ENCODE results near the gene TBC1D1. TPM values are rescaled to one million over a fixed set of nuclear protein-coding genes. Genes with fewer than 3 reads are reported as not detected.

Gene TBC1D1
- total RNA-seq, 4 donors from 2014 or later = 206 to 258 (median 221) TPM

- Histone ChIP-seq H3K36me3 (peaks cover 0 to 7% (median 3%) of the 10 kb centered on the region in 4 donors), H3K27me3 (no peaks in the 10 kb centered on the region), H3K4me1 (peaks cover 7 to 54% (median 27%) of the 10 kb centered on the region in 4 donors), H3K9me3 (no peaks in the 10 kb centered on the region), H3K27ac (replicated peaks in 1 of 4) (no peak overlapping the region), H3K4me3 (no peak overlapping the region)
- WGBS = 91% methylated on average over 4 of the region's 7 CpGs
- no peak for DNase-seq (ENCODE audit: extremely low spot score)
- intact Hi-C loops (cut with DNase I) = no loop called here
- TF ChIP-seq POLR2AphosphoS5 (IDR thresholded peaks at IDR 0.05) (no peak), POLR2A (IDR thresholded peaks at IDR 0.05; ENCODE audit: low read depth) (no peak), EP300 (IDR thresholded peaks at IDR 0.05) (no peak), CTCF (IDR thresholded peaks at IDR 0.05) (no peak)
These were observed 11.3 kb downstream of the TBC1D1 start for GRCh38 chr4:37902212-37902611.

- no peak for TF ChIP-seq POLR2AphosphoS5 (IDR thresholded peaks at IDR 0.05)
- no peak for TF ChIP-seq EP300 (IDR thresholded peaks at IDR 0.05)
- no peak for TF ChIP-seq POLR2A (IDR thresholded peaks at IDR 0.05; ENCODE audit: low read depth)
- no peak for TF ChIP-seq CTCF (IDR thresholded peaks at IDR 0.05)
- H3K27ac ChIP-seq (replicated peaks in 1 of 4) = peak overlapping the region in 1 of 4 donors; percentile 13
- peaks cover 0 to 7% (median 3%) of the 10 kb centered on the region in 4 donors for H3K36me3 ChIP-seq
- intact Hi-C loops (cut with DNase I) = no loop called here
- H3K27me3 ChIP-seq = no peaks in the 10 kb centered on the region
- H3K9me3 ChIP-seq = no peaks in the 10 kb centered on the region
- 90% methylated on average over 9 of the region's 9 CpGs for WGBS
- no peak overlapping the region for H3K4me3 ChIP-seq
- no peak for DNase-seq (ENCODE audit: extremely low spot score)
- H3K4me1 ChIP-seq = peaks cover 9 to 56% (median 26%) of the 10 kb centered on the region in 4 donors
These were observed 12.1 kb downstream of the TBC1D1 start for GRCh38 chr4:37902738-37903693.

DNA sequence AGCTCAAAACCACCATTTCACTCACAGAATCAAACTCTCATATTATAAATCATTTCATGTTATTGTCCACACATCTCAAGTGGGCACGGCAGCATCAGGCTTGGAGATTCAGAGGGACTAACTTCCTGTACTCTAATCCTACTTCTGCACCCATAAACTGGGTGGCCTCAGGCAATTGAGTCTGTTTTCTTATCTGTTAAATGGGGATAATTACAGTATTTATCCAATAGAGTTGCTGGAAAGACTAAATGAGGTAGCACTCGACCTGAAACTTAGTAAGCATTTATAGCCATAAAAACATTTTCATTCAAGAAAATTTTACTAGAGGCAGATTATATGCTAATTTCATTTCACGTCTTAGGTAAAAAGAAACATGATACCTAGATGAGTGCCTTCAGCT, 13.0 kb downstream of the TBC1D1 start:
- intact Hi-C loops (cut with DNase I) = no loop called here
- no peaks in the 10 kb centered on the region for H3K27me3 ChIP-seq
- peak overlapping the region in 1 of 4 donors; percentile 13 for H3K27ac ChIP-seq (replicated peaks in 1 of 4)
- peaks cover 0 to 7% (median 3%) of the 10 kb centered on the region in 4 donors for H3K36me3 ChIP-seq
- no peak for TF ChIP-seq EP300 (IDR thresholded peaks at IDR 0.05)
- TF ChIP-seq CTCF (IDR thresholded peaks at IDR 0.05) = no peak
- TF ChIP-seq POLR2AphosphoS5 (IDR thresholded peaks at IDR 0.05) = no peak
- TF ChIP-seq POLR2A (IDR thresholded peaks at IDR 0.05; ENCODE audit: low read depth) = no peak
- DNase-seq (ENCODE audit: extremely low spot score) = no peak
- peaks cover 11 to 65% (median 34%) of the 10 kb centered on the region in 4 donors for H3K4me1 ChIP-seq
- 80% methylated on average over 3 of the region's 3 CpGs for WGBS
- no peaks in the 10 kb centered on the region for H3K9me3 ChIP-seq
- no peak overlapping the region for H3K4me3 ChIP-seq

DNA sequence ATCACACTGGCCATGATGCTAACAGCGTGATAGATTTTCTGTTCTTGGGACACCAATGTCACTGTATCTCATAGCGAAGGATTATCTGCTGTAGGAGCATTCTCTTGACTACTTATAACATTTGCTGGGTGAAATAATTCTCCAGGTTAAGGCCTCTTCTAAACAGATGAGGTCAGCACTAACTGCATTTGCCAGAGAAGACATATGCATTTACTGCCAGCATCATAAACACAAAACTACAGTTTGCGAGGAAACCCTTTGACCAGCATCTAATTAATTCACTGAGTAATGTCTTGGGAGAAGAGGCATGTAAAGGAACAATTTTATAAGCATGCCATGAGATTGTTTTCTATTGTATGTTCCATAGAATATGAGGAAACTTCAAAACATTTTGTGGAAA, 13.9 kb downstream of the TBC1D1 start:
- DNase-seq (ENCODE audit: extremely low spot score) = no peak
- TF ChIP-seq POLR2A (IDR thresholded peaks at IDR 0.05; ENCODE audit: low read depth) = no peak
- TF ChIP-seq POLR2AphosphoS5 (IDR thresholded peaks at IDR 0.05) = no peak
- TF ChIP-seq CTCF (IDR thresholded peaks at IDR 0.05) = no peak
- no peak for TF ChIP-seq EP300 (IDR thresholded peaks at IDR 0.05)
- Histone ChIP-seq H3K27ac (replicated peaks in 1 of 4) (no peak overlapping the region), H3K27me3 (no peaks in the 10 kb centered on the region), H3K36me3 (peaks cover 0 to 7% (median 3%) of the 10 kb centered on the region in 4 donors), H3K4me3 (no peak overlapping the region), H3K4me1 (peaks cover 16 to 74% (median 43%) of the 10 kb centered on the region in 4 donors), H3K9me3 (no peaks in the 10 kb centered on the region)
- intact Hi-C loops (cut with DNase I) = no loop called here
- 94% methylated on average over 3 of the region's 3 CpGs for WGBS

All from esophagus muscularis mucosa (tissue), 4 donors.